Stomach (tissue), 4 donors: ENCODE data around the gene ETFA.

Source experiments
- CTCF ChIP-seq, 7 experiments: fragments of 450-650 bp in 4 of 7; fragments of 200-600 bp in 3 of 7; sonication (generic) in 3 of 7; IDR thresholded peaks; one replicate each; pipeline ENCODE4 v1.5.1; 2016 to 2019; ENCODE audit warnings: antibody characterized with exemption in 7 of 7, control low read depth in 2 of 7, mild to moderate bottlenecking in 1 of 7
- POLR2A ChIP-seq, 4 donors: fragments of 450-650 bp; IDR thresholded peaks; one replicate each; pipeline ENCODE4 v1.6.1; 2016; ENCODE audit warnings: antibody characterized with exemption in 4 of 4, control low read depth in 2 of 4, mild to moderate bottlenecking in 1 of 4, moderate library complexity in 1 of 4

GRCh38 chr15:76183930-76184649 is 127.2 kb downstream of the ETFA start:
- TF ChIP-seq CTCF (IDR thresholded peaks at IDR 0.05): no peak
- no peak for TF ChIP-seq POLR2A (IDR thresholded peaks at IDR 0.05)
